GM10847 (cell line): ENCODE data around the gene AREL1.
A peak's percentile ranks its signal among the peaks of the same experiment; 100 is the strongest.

ENCODE experiments used
- POLR2A ChIP-seq: IDR thresholded peaks from 2 replicates; pipeline ENCODE4 v1.6.1; 2011; ENCODE audit not compliant: insufficient read length; ENCODE audit errors: extremely low read depth

Gene AREL1

DNA sequence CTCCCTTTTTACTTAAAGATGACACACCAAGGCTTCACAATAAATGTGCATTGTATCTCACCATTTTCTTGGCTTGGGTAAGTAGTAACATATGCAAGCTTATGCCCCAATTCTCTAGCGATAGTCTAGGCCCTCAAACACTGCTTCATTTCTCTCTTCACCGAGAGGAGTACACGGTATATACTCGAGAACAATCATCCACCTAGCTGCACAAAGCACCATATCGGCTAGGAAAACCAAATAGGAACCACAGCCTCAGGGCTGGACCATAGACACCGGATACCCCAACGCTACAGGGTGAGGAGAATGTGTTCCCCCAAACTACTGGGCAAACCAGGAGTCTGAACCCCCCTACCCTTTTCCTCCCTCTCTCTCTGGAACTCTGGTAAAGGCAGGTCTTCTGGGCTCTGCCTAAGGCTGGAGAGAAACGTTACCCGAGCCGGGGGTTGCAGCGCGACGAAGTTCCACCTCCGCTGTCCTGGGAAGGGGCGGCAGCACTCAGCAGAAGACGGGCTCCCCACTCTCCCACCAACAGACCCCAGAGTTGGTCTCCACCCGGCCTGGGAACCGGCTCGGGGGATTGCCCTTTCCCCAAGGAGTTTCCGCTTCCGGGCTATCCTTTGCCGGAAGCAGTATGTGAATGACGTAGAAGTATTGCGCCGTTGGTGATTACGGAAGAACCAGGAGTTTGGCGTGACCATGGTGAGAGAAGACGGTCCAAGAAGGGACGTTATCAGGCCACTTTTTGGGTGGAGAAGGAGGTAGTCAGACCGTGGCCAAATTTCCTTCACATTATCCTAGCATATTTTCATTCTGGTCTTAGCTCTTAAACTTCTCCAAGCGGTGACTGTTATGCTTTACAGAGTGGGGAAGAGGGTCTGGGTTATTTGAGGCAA is at the start of gene AREL1, which contains the start of gene FCF1:
TSS of gene AREL1 (minus strand) at position 582 of the 896 bp plus-strand sequence. CDS start 27,465 bp downstream, outside the sequence.
TSS of gene FCF1 (plus strand) at position 646 of the 896 bp plus-strand sequence. CDS start at position 700, 54 bp downstream.
- peak; percentile 83 for TF ChIP-seq POLR2A

DNA sequence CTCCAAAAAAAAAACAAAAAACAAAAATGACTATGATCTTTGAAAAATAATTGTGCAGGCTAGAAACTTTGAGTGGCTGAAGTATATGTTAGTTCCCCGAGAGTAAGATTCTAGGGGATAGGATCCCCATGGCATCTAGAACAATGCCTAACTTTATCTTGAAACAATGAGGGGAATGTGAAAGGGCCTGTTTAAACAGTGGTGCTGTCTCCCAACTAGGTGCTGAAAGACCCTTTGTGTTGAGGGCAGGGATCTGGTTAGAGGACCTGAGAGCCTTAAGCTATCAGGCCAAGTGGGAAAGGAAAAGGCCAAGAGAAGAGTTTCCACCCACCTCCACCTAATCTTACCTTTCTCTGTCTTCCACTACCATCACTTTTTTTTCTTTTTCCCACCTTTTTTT is 43.4 kb upstream of the AREL1 start:
- no peak for TF ChIP-seq POLR2A

DNA sequence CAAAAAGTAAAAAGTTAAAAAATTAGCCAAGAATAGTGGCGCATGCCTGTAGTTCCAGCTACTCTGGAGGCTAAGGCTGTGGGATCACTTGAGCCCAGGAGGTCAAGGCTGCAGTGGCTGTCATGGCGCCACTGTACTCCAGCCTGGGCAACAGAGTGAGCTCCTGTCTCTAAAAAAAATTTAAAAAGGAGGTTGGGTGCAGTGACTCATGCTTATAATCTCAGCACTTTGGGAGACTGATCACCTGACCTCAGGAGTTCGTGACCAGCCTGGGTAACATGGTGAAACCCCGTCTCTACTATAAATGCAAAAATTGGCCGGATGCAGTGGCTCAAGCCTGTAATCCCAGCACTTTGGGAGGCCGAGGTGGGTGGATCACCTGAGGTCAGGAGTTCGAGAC is 42.0 kb upstream of the AREL1 start:
- TF ChIP-seq POLR2A, result no peak

GRCh38 chr14:74754157-74754556 is 41.3 kb upstream of the AREL1 start:
- TF ChIP-seq POLR2A, result no peak

DNA sequence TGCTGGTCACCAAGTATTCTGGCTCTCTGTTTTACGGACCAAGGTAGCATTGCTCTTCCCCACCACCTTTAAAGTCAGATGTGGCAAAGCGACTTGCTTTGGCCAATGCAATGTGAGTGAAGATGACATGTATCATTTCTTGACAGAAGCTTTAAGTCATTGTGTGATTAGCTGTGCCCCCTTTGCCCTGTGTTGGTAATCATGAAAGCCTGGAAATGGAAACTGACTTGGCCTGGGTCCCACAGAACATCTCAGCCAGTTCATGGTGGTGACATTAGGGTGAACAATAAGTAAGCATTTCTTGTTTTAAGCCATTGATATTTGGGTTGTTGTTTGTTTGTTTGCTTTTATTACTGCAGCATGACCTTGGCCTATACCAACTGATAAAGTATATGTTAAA is 34.4 kb upstream of the AREL1 start:
- no peak for TF ChIP-seq POLR2A

DNA sequence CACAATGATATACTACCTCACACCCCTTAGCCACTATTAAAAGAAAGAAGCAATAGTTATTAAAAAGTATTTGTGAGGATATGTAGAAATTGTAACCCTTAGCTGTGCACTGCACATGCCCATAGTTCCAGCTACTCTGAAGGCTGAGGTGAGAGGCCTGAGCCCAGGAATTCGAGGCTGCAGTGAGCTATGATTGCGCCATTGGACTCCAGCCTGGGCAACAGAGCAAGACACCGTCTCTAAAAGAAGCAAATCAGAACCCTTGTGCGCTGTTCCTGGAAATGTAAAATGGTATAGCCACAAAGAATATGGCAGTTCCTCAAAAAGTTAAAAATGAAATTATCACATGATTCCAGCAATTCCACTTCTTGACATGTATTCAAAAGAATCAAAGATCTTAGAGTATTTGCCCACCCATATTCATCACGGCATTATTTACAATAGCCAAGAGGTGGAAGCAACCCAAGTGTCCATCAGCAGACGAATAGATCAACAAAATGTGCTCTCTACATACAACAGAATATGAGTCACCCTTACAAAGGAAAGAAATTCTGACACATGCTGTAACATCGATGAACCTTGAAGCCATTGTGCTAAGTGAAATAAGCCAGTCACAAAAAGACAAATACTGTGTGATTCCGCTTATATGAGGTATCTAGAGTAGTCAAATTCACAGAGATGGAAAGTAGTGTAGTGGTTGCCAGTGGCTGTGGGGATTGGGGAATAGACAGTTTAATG is 26.6 kb upstream of the AREL1 start:
- TF ChIP-seq POLR2A, result no peak

DNA sequence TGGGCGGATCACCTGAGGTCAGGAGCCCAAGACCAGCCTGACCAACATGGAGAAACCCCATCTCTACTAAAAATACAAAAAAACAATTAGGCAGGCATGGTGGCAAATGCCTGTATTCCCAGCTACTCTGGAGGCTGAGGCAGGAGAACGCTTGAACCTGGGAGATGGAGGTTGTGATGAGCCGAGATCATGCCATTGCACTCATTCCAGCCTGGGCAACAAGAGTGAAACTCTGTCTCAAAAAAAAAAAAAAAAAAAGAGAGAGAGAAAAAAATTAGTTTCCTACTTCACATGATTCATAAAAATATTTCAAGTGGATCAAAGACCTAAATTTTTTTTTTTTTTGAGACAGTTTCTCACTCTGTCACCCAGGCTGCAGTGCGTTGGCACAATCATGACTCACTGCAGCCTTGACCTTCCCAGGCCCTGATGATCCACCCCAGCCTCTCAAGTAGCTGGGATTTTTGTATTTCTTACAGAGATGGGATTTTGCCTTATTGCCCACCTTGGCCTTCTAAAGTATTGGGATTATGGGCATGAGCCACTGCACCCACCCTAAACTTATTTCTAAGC is 25.0 kb upstream of the AREL1 start:
- no peak for TF ChIP-seq POLR2A

DNA sequence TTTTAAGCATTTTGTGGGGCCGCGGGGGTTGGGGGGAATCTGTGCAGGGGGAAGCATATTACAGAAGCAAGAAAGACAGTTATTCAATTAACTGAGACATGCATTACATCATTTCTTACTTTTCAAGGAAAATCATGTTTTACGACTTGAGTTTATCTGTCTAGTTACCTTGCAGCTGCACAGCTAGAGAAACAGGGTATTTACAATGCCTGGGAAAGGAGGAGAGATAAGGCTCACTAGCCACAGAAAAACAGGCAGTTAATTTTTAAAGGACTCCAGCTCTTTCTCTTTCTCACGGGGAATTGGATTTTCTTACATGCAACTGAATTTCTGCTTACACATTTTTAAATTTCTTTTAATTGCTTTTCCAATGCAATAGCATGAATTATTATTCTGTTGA is 22.2 kb upstream of the AREL1 start:
- no peak for TF ChIP-seq POLR2A

- TF ChIP-seq POLR2A, result no peak
Observed at GRCh38 chr14:74733221-74733620, 20.3 kb upstream of the AREL1 start.

DNA sequence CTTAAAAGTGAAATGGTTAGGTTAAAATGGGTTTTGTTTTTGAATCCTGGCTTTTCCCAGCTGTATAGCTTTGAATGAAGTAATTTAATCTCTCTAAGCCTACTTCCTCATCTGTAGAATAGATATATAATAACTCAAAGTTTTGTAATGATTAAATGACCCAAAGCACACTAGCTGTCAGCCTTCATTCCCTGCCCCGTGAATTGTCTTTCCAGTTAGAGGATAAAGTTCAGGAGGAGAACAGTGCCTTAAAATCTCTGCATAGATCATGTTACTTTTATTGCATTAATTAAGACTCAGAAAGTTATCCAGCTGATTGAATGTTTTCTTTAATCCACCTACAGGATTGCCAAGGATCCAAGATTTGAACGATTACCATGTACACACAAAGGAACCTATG is 19.5 kb upstream of the AREL1 start:
- no peak for TF ChIP-seq POLR2A

DNA sequence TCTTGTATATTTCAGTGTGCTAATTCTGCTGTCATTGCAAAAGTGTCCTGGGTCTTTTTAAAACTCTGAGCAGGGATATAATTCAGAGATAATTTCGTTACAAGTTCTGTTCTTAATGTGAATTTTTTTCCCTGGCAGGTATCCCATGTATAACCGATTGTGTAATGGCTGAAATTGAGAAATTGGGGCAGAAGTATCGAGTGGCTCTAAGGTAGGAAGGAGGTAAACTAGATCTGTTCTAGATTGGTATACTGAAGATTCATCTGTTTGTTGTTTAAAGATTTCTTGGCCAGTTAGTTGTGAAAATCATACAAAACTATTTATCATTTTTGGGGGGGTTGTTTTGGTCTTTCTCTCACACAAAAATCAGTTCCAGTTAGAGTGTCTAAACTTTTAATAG is 10.3 kb upstream of the AREL1 start:
- no peak for TF ChIP-seq POLR2A

DNA sequence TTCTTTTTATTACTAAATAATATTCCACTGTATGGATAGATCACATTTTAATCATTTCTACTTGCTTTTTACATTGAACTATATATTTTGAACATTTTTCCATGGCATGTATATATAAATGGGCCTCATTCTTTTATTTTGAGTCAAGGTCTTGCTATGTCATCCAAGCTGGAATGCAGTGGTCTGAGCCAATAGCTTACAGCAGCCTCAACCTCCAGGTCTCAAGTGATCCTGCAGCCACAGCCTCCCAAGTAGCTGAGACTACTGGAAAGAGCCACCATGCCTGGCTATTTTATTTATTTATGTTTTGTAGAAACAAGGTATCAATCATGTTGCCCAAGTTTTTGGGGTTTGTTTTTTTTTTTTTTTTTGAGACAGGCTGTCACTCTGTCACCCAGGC is 7.6 kb upstream of the AREL1 start:
- no peak for TF ChIP-seq POLR2A

- TF ChIP-seq POLR2A, result no peak
Observed at GRCh38 chr14:74713395-74713735, 485 bp upstream of the AREL1 start.

DNA sequence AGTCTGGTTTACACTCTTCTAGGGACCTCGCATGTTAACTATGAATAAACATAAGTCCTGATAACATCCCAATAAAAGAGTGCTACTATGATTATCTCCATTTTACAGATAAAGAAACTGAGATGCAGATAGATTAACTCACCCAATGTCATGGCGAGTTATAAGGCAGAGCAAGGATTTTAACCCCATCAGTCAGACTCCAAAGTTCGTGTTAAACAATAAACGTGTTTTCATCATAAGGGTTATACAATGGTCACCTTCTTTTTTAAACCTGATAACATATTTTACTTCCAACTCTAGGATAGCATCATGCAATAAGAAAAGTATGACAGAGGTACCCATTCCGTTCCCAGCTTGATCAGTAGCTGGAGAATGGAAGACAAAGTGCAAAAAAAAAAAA is 1.2 kb downstream of the AREL1 start:
- TF ChIP-seq POLR2A, result no peak

- TF ChIP-seq POLR2A, result no peak
Observed at GRCh38 chr14:74710480-74710879, 2.4 kb downstream of the AREL1 start.
